GM12878 (cell line): ENCODE results near the gene TJAP1. TPM values are rescaled to one million over a fixed set of nuclear protein-coding genes. Genes with fewer than 3 reads are reported as not detected.

ENCODE experiments used
- ATAC-seq: fragments of 200-7000 bp; cut with Tn5 transposase; 3 replicates; pipeline ENCODE4 v1.9.1; 2020; ENCODE audit warnings: mild to moderate bottlenecking, moderate library complexity
- BruUV-seq: library from RNA; stranded (reverse); fragments of 400-500 nt; replicated peaks from 2 replicates; lab custom pipeline; 2021; lab: Mats Ljungman, UMichigan
- CTCF ChIA-PET: fragments of 300-600 bp; sonication (Branson Sonifier 250); formaldehyde crosslinking; extraction: SDS; loops from one replicate; lab custom pipeline; 2021; ENCODE audit warnings: inconsistent platforms; lab: Yijun Ruan, JAX
- POLR2A ChIA-PET: fragments of 350-600 bp; formaldehyde crosslinking; extraction: SDS; loops from one replicate; lab custom pipeline; 2021; ENCODE audit warnings: inconsistent platforms; lab: Charles Lee
- RAD21 ChIA-PET: fragments of 300-600 bp; sonication (Branson Sonifier 250); formaldehyde crosslinking; loops from one replicate; lab custom pipeline; 2023; ENCODE audit warnings: antibody characterized with exemption; ENCODE audit not compliant: unreplicated experiment; lab: Charles Lee
- SMC1A ChIA-PET: fragments of 300-600 bp; sonication (Branson Sonifier 250); formaldehyde crosslinking; loops from one replicate; lab custom pipeline; 2023; ENCODE audit not compliant: unreplicated experiment, uncharacterized antibody; lab: Charles Lee
- DNase-seq: peaks from one replicate; pipeline ENCODE4 v3.0.0-alpha.2; 2011; ENCODE audit warnings: low read depth, low spot score
- FAIRE-seq: peaks from 3 replicates; lab custom pipeline; 2011; peaks lifted over from hg19 to GRCh38; lab: Jason Lieb, UNC
- H2AFZ ChIP-seq: 2 replicates; pipeline ENCODE4 v1.6.0; 2011; ENCODE audit warnings: low read depth, low read length, control low read depth; ENCODE audit not compliant: control insufficient read depth
- H3K27ac ChIP-seq: 2 replicates; pipeline ENCODE4 v1.5.1; 2011; ENCODE audit warnings: control low read depth; ENCODE audit not compliant: control insufficient read depth, insufficient read depth
- H3K27me3 ChIP-seq, 2 experiments: replicated peaks in 1 of 2; 2 replicates each; pipeline versions ENCODE4 v1.6.0 to v1.6.1; 2011; ENCODE audit warnings: low read length in 1 of 2; ENCODE audit not compliant: control insufficient read depth in 2 of 2, insufficient read depth in 2 of 2
- H3K36me3 ChIP-seq, 2 experiments: 2 replicates each; pipeline ENCODE4 v1.5.1; 2011; ENCODE audit warnings: low read length in 1 of 2; ENCODE audit not compliant: control insufficient read depth in 2 of 2, insufficient read depth in 2 of 2
- H3K4me1 ChIP-seq: 2 replicates; pipeline ENCODE4 v1.6.1; 2011; ENCODE audit warnings: mild to moderate bottlenecking, low read length, moderate library complexity, mixed read lengths; ENCODE audit not compliant: control insufficient read depth, insufficient read depth
- H3K4me2 ChIP-seq: 2 replicates; pipeline ENCODE4 v1.6.0; 2011; ENCODE audit warnings: control low read depth; ENCODE audit not compliant: control insufficient read depth, insufficient read depth
- H3K4me3 ChIP-seq: fragments of 200-600 bp; sonication (generic); 2 replicates; pipeline ENCODE4 v1.5.1; 2016
- H3K79me2 ChIP-seq: 2 replicates; pipeline ENCODE4 v1.6.0; 2011; ENCODE audit warnings: low read length; ENCODE audit not compliant: control insufficient read depth, insufficient read depth
- H3K9ac ChIP-seq: 2 replicates; pipeline ENCODE4 v1.8.0; 2011; ENCODE audit warnings: low read length, control low read depth, mixed read lengths; ENCODE audit not compliant: control insufficient read depth, insufficient read depth
- H3K9me3 ChIP-seq: replicated peaks from 3 replicates; pipeline ENCODE4 v1.5.1; 2011; ENCODE audit warnings: mild to moderate bottlenecking, low read length; ENCODE audit not compliant: control insufficient read depth, insufficient read depth
- H4K20me1 ChIP-seq: 2 replicates; pipeline ENCODE4 v1.6.0; 2011; ENCODE audit not compliant: control insufficient read depth, insufficient read depth
- ATF7 ChIP-seq: fragments of 450-650 bp; IDR thresholded peaks from 2 replicates; pipeline ENCODE4 v1.6.1; 2016; ENCODE audit warnings: low read depth, mild to moderate bottlenecking
- DPF2 ChIP-seq: fragments of 450-650 bp; IDR thresholded peaks from 2 replicates; pipeline ENCODE4 v1.6.1; 2017; ENCODE audit warnings: mild to moderate bottlenecking
- HDAC6 ChIP-seq: fragments of 200-600 bp; sonication (generic); IDR thresholded peaks from one replicate; pipeline ENCODE4 v1.8.0; 2017; ENCODE audit warnings: antibody characterized with exemption; ENCODE audit not compliant: unreplicated experiment
- JUND ChIP-seq: IDR thresholded peaks from 2 replicates; pipeline ENCODE4 v1.6.1; 2012; ENCODE audit warnings: low read depth, mild to moderate bottlenecking, low read length, improper control_type of control experiment, moderate library complexity
- MLLT1 ChIP-seq: fragments of 450-650 bp; IDR thresholded peaks from 2 replicates; pipeline ENCODE4 v1.6.1; 2016; ENCODE audit warnings: mild to moderate bottlenecking
- MYB ChIP-seq: fragments of 150-350 bp; IDR thresholded peaks from 2 replicates; pipeline ENCODE4 v1.6.1; 2014; ENCODE audit warnings: mild to moderate bottlenecking, low read depth, low read length, borderline replicate concordance
- NKRF ChIP-seq: fragments of 450-650 bp; conservative IDR thresholded peaks from 2 replicates; pipeline ENCODE4 v1.6.1; 2017; ENCODE audit warnings: mild to moderate bottlenecking, moderate library complexity
- POLR2A ChIP-seq: IDR thresholded peaks from 2 replicates; pipeline ENCODE4 v1.6.1; 2011; ENCODE audit warnings: low read depth, mild to moderate bottlenecking, low read length
- POLR2AphosphoS5 ChIP-seq: IDR thresholded peaks from 2 replicates; pipeline ENCODE4 v1.6.1; 2011; ENCODE audit warnings: mild to moderate bottlenecking, low read length, inconsistent platforms
- RFX5 ChIP-seq: IDR thresholded peaks from 2 replicates; pipeline ENCODE4 v1.6.1; 2011; ENCODE audit warnings: low read depth, low read length, improper control_type of control experiment
- SREBF1 ChIP-seq: IDR thresholded peaks from 2 replicates; pipeline ENCODE4 v1.6.1; 2012; ENCODE audit warnings: mild to moderate bottlenecking, low read length
- STAT1 ChIP-seq: fragments of 450-650 bp; conservative IDR thresholded peaks from 2 replicates; pipeline ENCODE4 v1.6.1; 2014; ENCODE audit warnings: antibody characterized with exemption, mild to moderate bottlenecking
- ZNF207 ChIP-seq: fragments of 450-650 bp; IDR thresholded peaks from 2 replicates; pipeline ENCODE4 v1.6.1; 2014; ENCODE audit warnings: antibody characterized with exemption, mild to moderate bottlenecking, borderline replicate concordance
- WGBS: methylation state at CpG from one replicate; pipeline ENCODE4 v1.1.6; 2016; ENCODE audit warnings: low lambda C conversion rate; ENCODE audit not compliant: insufficient replicate concordance, insufficient coverage; ENCODE audit errors: missing lambda C conversion rate; 5-methylcytosine and 5-hydroxymethylcytosine counted together
- in situ Hi-C: fragments of 300-500 bp; cut with MboI; formaldehyde crosslinking; loops from 9 replicates; pipeline ENCODE4 v1.14.3; 2018; ENCODE audit warnings: mixed read lengths
- intact Hi-C: fragments of 100-400 bp; cut with micrococcal nuclease; formaldehyde crosslinking; loops from one replicate; pipeline ENCODE4 v1.14.2; 2022; ENCODE audit not compliant: unreplicated experiment
- polyA plus RNA-seq, 11 experiments: library from polyadenylated mRNA; depleted of rRNA in 4 of 11; unstranded in 6 of 11; stranded (reverse) in 5 of 11; fragments of >200 nt; fragmentation: Nextera tagmentation in 4 of 11; fragmentation: Illumina TruSeq in 1 of 11; extraction: Ambion mirVana in 4 of 11; extraction: Trizol in 1 of 11; gene quantifications; 1 replicate in 1 of 11; 2 replicates in 10 of 11; pipeline versions ENCODE4 v1.2.1 to v1.2.3, GENCODE V29; 2011 to 2016; ENCODE audit warnings: inconsistent platforms in 2 of 11, missing spikeins in 2 of 11, low read depth in 1 of 11
- total RNA-seq, 4 experiments: library from RNA; depleted of rRNA in 3 of 4; stranded (reverse); fragments of >200 nt in 3 of 4; fragmentation: Illumina TruSeq in 1 of 4; extraction: Trizol in 1 of 4; gene quantifications; 2 replicates each; pipeline versions ENCODE4 v1.2.1 to v1.2.3, GENCODE V29; 2013 to 2021

Gene TJAP1
- total and polyA plus RNA-seq, 10 of the 15 experiments (the other 5 are each of a cell fraction or from before 2014, with no cell fraction given): 0.11 to 22.6 (median 12.8) TPM

- no peak for TF ChIP-seq NKRF
- TF ChIP-seq ZNF207: no peak
- TF ChIP-seq SREBF1: no peak
- TF ChIP-seq, all 136 proteins: peak for 4
Observed at GRCh38 chr6:43522547-43523261, 45.3 kb downstream of the TJAP1 start (continued).

GRCh38 chr6:43523284-43523683 is 45.9 kb downstream of the TJAP1 start:
- H3K36me3 ChIP-seq: peaks cover 39 to 43% of the 10 kb centered on the region in 2 experiments
- H2AFZ ChIP-seq: no peak overlapping the region
- intact Hi-C loops (no loop called here), in situ Hi-C loops (no loop called here)
- H3K4me3 ChIP-seq: no peak overlapping the region
- no peak; the same call in 2 of the 3 replicates for ATAC-seq
- H3K9ac ChIP-seq: no peak overlapping the region
- RAD21 ChIA-PET: no interaction called here
- no peaks in the 10 kb centered on the region for H3K9me3 ChIP-seq
- no peaks in the 10 kb centered on the region for H3K27me3 ChIP-seq
- no peak for FAIRE-seq
- H3K4me2 ChIP-seq: no peak overlapping the region
- TF ChIP-seq HDAC6 (no peak), MYB (no peak), POLR2A (peak; percentile 47; the same call in 1 of the 2 replicates), STAT1 (no peak), ATF7 (no peak), RFX5 (no peak), DPF2 (no peak), MLLT1 (no peak), POLR2AphosphoS5 (peak; percentile 19; the same call in 1 of the 2 replicates), JUND (no peak)
- SMC1A ChIA-PET: no interaction called here
- peaks cover 9% of the 10 kb centered on the region for H3K79me2 ChIP-seq
- POLR2A ChIA-PET: no interaction called here
- CTCF ChIA-PET: no interaction called here
- H3K27ac ChIP-seq: no peak overlapping the region
- 94% methylated on average over 3 of the region's 3 CpGs for WGBS
- DNase-seq: no peak
- H4K20me1 ChIP-seq: no peaks in the 10 kb centered on the region
- no peaks in the 10 kb centered on the region for H3K4me1 ChIP-seq
- BruUV-seq: no TSS peak
